Endothelial cell of umbilical vein (primary cell): ENCODE measurements around the gene SLC38A10. TPM values are rescaled to one million over a fixed set of nuclear protein-coding genes. Genes with fewer than 3 reads are reported as not detected.
A peak's percentile ranks its signal among the peaks of the same experiment; 100 is the strongest.

Source experiments
- BruUV-seq: library from RNA; stranded (reverse); fragments of 400-500 nt; replicated peaks from 2 replicates; lab custom pipeline; 2021; lab: Mats Ljungman, UMichigan
- CTCF ChIA-PET: fragments of 300-600, 350-600 bp; sonication (Branson Sonifier 250); formaldehyde crosslinking; loops from one replicate; lab custom pipeline; 2021; ENCODE audit warnings: antibody characterized with exemption, inconsistent platforms; lab: Charles Lee
- POLR2A ChIA-PET: fragments of 300-600, 350-600 bp; sonication (Branson Sonifier 250); formaldehyde crosslinking; loops from one replicate; lab custom pipeline; 2021; ENCODE audit warnings: antibody characterized with exemption, inconsistent platforms; lab: Charles Lee
- DNase-seq: peaks from one replicate; pipeline ENCODE4 v3.0.0-alpha.2; 2011; ENCODE audit warnings: low read depth, low spot score
- FAIRE-seq: peaks from 2 replicates; lab custom pipeline; 2011; peaks lifted over from hg19 to GRCh38; lab: Jason Lieb, UNC
- H2AFZ ChIP-seq: 2 replicates; pipeline ENCODE4 v1.6.0; 2012; ENCODE audit warnings: low read depth, low read length, control low read depth, inconsistent platforms
- H3K27ac ChIP-seq: 2 replicates; pipeline ENCODE4 v1.5.1; 2011; ENCODE audit warnings: low read depth, mild to moderate bottlenecking, control low read depth, low read length, moderate library complexity; ENCODE audit not compliant: insufficient read depth
- H3K27me3 ChIP-seq, 2 experiments: 2 replicates each; pipeline versions ENCODE4 v1.6.0 to v1.6.1; 2011; ENCODE audit warnings: low read length in 2 of 2, mixed read lengths in 1 of 2; ENCODE audit not compliant: control insufficient read depth in 2 of 2, insufficient read depth in 2 of 2
- H3K36me3 ChIP-seq, 2 experiments: 2 replicates in 1 of 2; 3 replicates in 1 of 2; pipeline ENCODE4 v1.5.1; 2011; ENCODE audit warnings: low read length in 2 of 2, mild to moderate bottlenecking in 1 of 2, moderate library complexity in 1 of 2; ENCODE audit not compliant: control insufficient read depth in 2 of 2, insufficient read depth in 2 of 2; ENCODE audit errors: extremely low read depth in 1 of 2
- H3K4me1 ChIP-seq: 3 replicates; pipeline ENCODE4 v1.5.1; 2011; ENCODE audit warnings: mild to moderate bottlenecking, low read length; ENCODE audit not compliant: control insufficient read depth, insufficient read depth; ENCODE audit errors: extremely low read depth
- H3K4me2 ChIP-seq: 2 replicates; pipeline ENCODE4 v1.6.1; 2011; ENCODE audit warnings: low read length, control low read depth, mixed read lengths; ENCODE audit not compliant: insufficient read depth
- H3K4me3 ChIP-seq, 3 experiments: fragments of 200-600 bp in 1 of 3; sonication (generic), shearing (Covaris generic) in 1 of 3; replicated peaks in 1 of 3; 2 replicates each; pipeline ENCODE4 v1.5.1; 2011 to 2016; ENCODE audit warnings: control low read depth in 3 of 3, low read length in 3 of 3, mild to moderate bottlenecking in 2 of 3, inconsistent platforms in 1 of 3, low read depth in 1 of 3, moderate library complexity in 1 of 3; ENCODE audit not compliant: insufficient read depth in 1 of 3
- H3K79me2 ChIP-seq: 2 replicates; pipeline ENCODE4 v1.6.0; 2012; ENCODE audit warnings: low read length, inconsistent platforms; ENCODE audit not compliant: control insufficient read depth, insufficient read depth
- H3K9ac ChIP-seq: replicated peaks from 2 replicates; pipeline ENCODE3; 2011; ENCODE audit warnings: low read length, control low read depth; ENCODE audit not compliant: insufficient read depth; ENCODE audit errors: extremely low read depth
- H3K9me1 ChIP-seq: replicated peaks from 3 replicates; pipeline ENCODE4 v1.6.0; 2011; ENCODE audit warnings: mild to moderate bottlenecking, low read length; ENCODE audit not compliant: control insufficient read depth, insufficient read depth; ENCODE audit errors: extremely low read depth
- H3K9me3 ChIP-seq: replicated peaks from 2 replicates; pipeline ENCODE4 v1.5.1; 2012; ENCODE audit warnings: low read length, inconsistent platforms; ENCODE audit not compliant: control insufficient read depth, insufficient read depth
- H4K20me1 ChIP-seq: replicated peaks from 2 replicates; pipeline ENCODE3; 2011; ENCODE audit warnings: mild to moderate bottlenecking, low read length; ENCODE audit not compliant: control insufficient read depth, insufficient read depth; ENCODE audit errors: extremely low read depth
- CTCF ChIP-seq, 2 donors: IDR thresholded peaks; 1 replicate in 1 of 2; 2 replicates in 1 of 2; pipeline ENCODE4 v1.5.1; 2011; ENCODE audit warnings: low read length in 2 of 2, mild to moderate bottlenecking in 2 of 2, moderate library complexity in 2 of 2, control low read depth in 1 of 2, inconsistent platforms in 1 of 2, low read depth in 1 of 2; ENCODE audit not compliant: insufficient read depth in 1 of 2; ENCODE audit errors: extremely low read depth in 1 of 2
- EZH2 ChIP-seq: IDR thresholded peaks from 2 replicates; pipeline ENCODE4 v1.6.1; 2012; ENCODE audit warnings: borderline replicate concordance, low read depth, mild to moderate bottlenecking, moderate library complexity, low read length, inconsistent platforms; ENCODE audit not compliant: severe bottlenecking
- FOS ChIP-seq: IDR thresholded peaks from 2 replicates; pipeline ENCODE4 v1.6.1; 2011; ENCODE audit warnings: mild to moderate bottlenecking, low read length, moderate library complexity, borderline replicate concordance; ENCODE audit not compliant: insufficient read depth
- GATA2 ChIP-seq: IDR thresholded peaks from 2 replicates; pipeline ENCODE4 v1.7.0; 2011; ENCODE audit warnings: low read depth, mild to moderate bottlenecking, moderate library complexity, mixed read lengths, low read length; ENCODE audit not compliant: insufficient read length, insufficient read depth
- JUN ChIP-seq: IDR thresholded peaks from 2 replicates; pipeline ENCODE4 v1.6.1; 2011; ENCODE audit warnings: borderline replicate concordance, low read depth; ENCODE audit not compliant: insufficient read length, insufficient read depth
- MAX ChIP-seq: IDR thresholded peaks from 2 replicates; pipeline ENCODE4 v1.6.1; 2011; ENCODE audit not compliant: insufficient read depth, insufficient read length
- MYC ChIP-seq: IDR thresholded peaks from one replicate; pipeline ENCODE4 v1.6.1; 2011; ENCODE audit warnings: mild to moderate bottlenecking, low read depth, low read length
- POLR2A ChIP-seq: IDR thresholded peaks from 2 replicates; pipeline ENCODE4 v1.6.1; 2012; ENCODE audit warnings: low read depth, mild to moderate bottlenecking, control low read depth, low read length
- POLR2AphosphoS5 ChIP-seq: IDR thresholded peaks from 2 replicates; pipeline ENCODE4 v1.6.1; 2012; ENCODE audit warnings: low read depth, mild to moderate bottlenecking, control low read depth, low read length, moderate library complexity; ENCODE audit not compliant: insufficient read depth
- dilution Hi-C: fragments of 300-500 bp; cut with MboI; formaldehyde crosslinking; loops from one replicate; pipeline ENCODE4 v1.15.0; 2019; ENCODE audit warnings: low sequenced_read_pairs; ENCODE audit not compliant: extremely low pct_ligation_motif_present
- intact Hi-C: fragments of 100-400 bp; cut with micrococcal nuclease; formaldehyde crosslinking; loops from one replicate; pipeline ENCODE4 v1.10.0; 2022
- polyA plus RNA-seq, 4 experiments: library from polyadenylated mRNA; depleted of rRNA in 3 of 4; stranded (reverse) in 3 of 4; unstranded in 1 of 4; fragments of >200 nt; gene quantifications; 2 replicates each; pipeline versions ENCODE4 v1.2.1 to v1.2.3, GENCODE V29; 2011 to 2012; ENCODE audit warnings: missing spikeins in 1 of 4
- total RNA-seq: library from RNA; stranded (reverse); gene quantifications from 2 replicates; pipeline ENCODE4 v1.2.3, GENCODE V29; 2021

The SLC38A10 gene
- total and polyA plus RNA-seq, 2 donors (not counting 3 experiments of a cell fraction or from before 2014, with no cell fraction given): 72.7 to 113 TPM

GRCh38 chr17:81267390-81268067 is 27.6 kb downstream of the SLC38A10 start:
- Histone ChIP-seq H2AFZ (no peak overlapping the region), H3K36me3 (peaks cover 6 to 35% of the 10 kb centered on the region in 2 experiments), H3K9ac (no peak overlapping the region), H3K79me2 (no peaks in the 10 kb centered on the region), H4K20me1 (no peaks in the 10 kb centered on the region), H3K4me2 (peak overlapping the region; percentile 25), H3K4me3 (no peak overlapping the region), H3K27ac (peak overlapping the region; percentile 19), H3K9me1 (no peaks in the 10 kb centered on the region), H3K4me1 (peaks cover 12% of the 10 kb centered on the region), H3K9me3 (no peaks in the 10 kb centered on the region), H3K27me3 (no peaks in the 10 kb centered on the region)
- peak; percentile 44 for FAIRE-seq
- no TSS peak for BruUV-seq
- dilution Hi-C loops: no loop called here
- no peak for TF ChIP-seq MYC
- TF ChIP-seq POLR2AphosphoS5: no peak
- TF ChIP-seq JUN: no peak
- TF ChIP-seq POLR2A: no peak
- no peak for TF ChIP-seq EZH2
- no peak for TF ChIP-seq CTCF (IDR thresholded peaks at IDR 0.05; ENCODE audit: extremely low read depth in 1 of 2, insufficient read depth in 1 of 2, low read depth in 1 of 2, low read length in 2 of 2)
- no peak for TF ChIP-seq MAX
- no peak for TF ChIP-seq FOS
- TF ChIP-seq GATA2: no peak
- intact Hi-C loops: no loop called here
- ChIA-PET POLR2A (no interaction called here), CTCF (interaction anchor here (0.7 to 1.1 kb wide), 3 partner anchors 13 to 270 kb away, joined by 3 to 4 read pairs (median 3); no protein-coding TSS in a partner anchor)
- peak; percentile 31 for DNase-seq
